SK-N-MC (cell line): Measurements from ENCODE around the gene ZIC1.

ENCODE experiments used
- EZH2 ChIP-seq: fragments of 200-600 bp; sonication (generic); IDR thresholded peaks from one replicate; pipeline ENCODE4 v1.6.1; 2017; ENCODE audit warnings: antibody characterized with exemption
- FOXP2 ChIP-seq: optimal IDR thresholded peaks from 2 replicates; pipeline ENCODE3; 2011; ENCODE audit warnings: mild to moderate bottlenecking, moderate library complexity; ENCODE audit not compliant: insufficient read depth; ENCODE audit errors: extremely low read length, control extremely low read depth
- POLR2AphosphoS5 ChIP-seq: IDR thresholded peaks from 2 replicates; pipeline ENCODE4 v1.6.1; 2012; ENCODE audit warnings: mild to moderate bottlenecking, low read depth, low read length, borderline replicate concordance

GRCh38 chr3:147411815-147412241 is 2.7 kb downstream of the ZIC1 start:
- TF ChIP-seq POLR2AphosphoS5 (no peak), EZH2 (no peak), FOXP2 (no peak)
